SK-N-MC (cell line): Measurements from ENCODE around the gene CPAMD8.
"Not testable (repeated sequence)": the region's sequence is repeated elsewhere in the genome, so short reads cannot be mapped to it uniquely, and the experiment has no call there.

Experiments
- EZH2 ChIP-seq: fragments of 200-600 bp; sonication (generic); IDR thresholded peaks from one replicate; pipeline ENCODE4 v1.6.1; 2017; ENCODE audit warnings: antibody characterized with exemption
- POLR2AphosphoS5 ChIP-seq: IDR thresholded peaks from 2 replicates; pipeline ENCODE4 v1.6.1; 2012; ENCODE audit warnings: mild to moderate bottlenecking, low read depth, low read length, borderline replicate concordance

DNA sequence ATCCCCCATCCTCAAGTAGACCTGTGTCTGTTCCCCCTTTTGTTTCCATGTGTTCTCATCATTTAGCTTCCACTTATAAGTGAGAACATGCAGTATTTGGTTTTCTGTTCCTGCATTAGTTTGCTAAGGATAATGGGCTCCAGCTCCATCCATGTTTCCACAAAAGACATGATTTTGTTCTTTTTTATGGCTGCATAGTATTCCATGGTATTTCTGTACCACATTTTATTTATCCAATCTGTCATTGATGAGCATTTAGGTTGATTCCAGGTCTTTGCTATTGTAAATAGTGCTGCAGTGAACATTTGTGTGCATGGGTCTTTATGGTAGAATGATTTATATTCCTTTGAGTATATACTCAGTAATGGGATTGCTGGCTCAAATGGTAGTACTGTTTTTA lies 68.3 kb downstream of the CPAMD8 start:
- TF ChIP-seq EZH2, POLR2AphosphoS5: not testable (repeated sequence)
